DOHH2 (cell line): ENCODE data around the gene USP13.
A peak's percentile ranks its signal among the peaks of the same experiment; 100 is the strongest.

Experiments used
- H3F3A ChIP-seq: fragments of 200-600 bp; sonication (generic), shearing (Covaris generic); 2 replicates; pipeline ENCODE4 v1.6.0; 2016; ENCODE audit warnings: antibody characterized with exemption, mild to moderate bottlenecking; ENCODE audit not compliant: control insufficient read depth, insufficient read depth
- H3K27ac ChIP-seq: fragments of 200-600 bp; sonication (generic); 2 replicates; pipeline ENCODE4 v1.5.1; 2014; ENCODE audit warnings: low read depth, mild to moderate bottlenecking, low read length, moderate library complexity
- H3K27me3 ChIP-seq: fragments of 200-600 bp; sonication (generic); 2 replicates; pipeline ENCODE4 v1.6.1; 2014; ENCODE audit warnings: mild to moderate bottlenecking, low read length, mixed read lengths; ENCODE audit not compliant: control insufficient read depth
- H3K36me3 ChIP-seq: fragments of 200-600 bp; sonication (generic); 2 replicates; pipeline ENCODE4 v1.6.1; 2014; ENCODE audit warnings: mild to moderate bottlenecking, low read length, moderate library complexity, mixed read lengths; ENCODE audit not compliant: control insufficient read depth
- H3K4me1 ChIP-seq: fragments of 200-600 bp; sonication (generic); 2 replicates; pipeline ENCODE4 v1.6.1; 2014; ENCODE audit warnings: mild to moderate bottlenecking, low read length, mixed read lengths; ENCODE audit not compliant: control insufficient read depth
- H3K4me2 ChIP-seq: fragments of 200-600 bp; sonication (generic); 2 replicates; pipeline ENCODE4 v1.6.0; 2014; ENCODE audit warnings: mild to moderate bottlenecking, low read length, moderate library complexity
- H3K4me3 ChIP-seq: fragments of 200-600 bp; sonication (generic); 2 replicates; pipeline ENCODE4 v1.5.1; 2014; ENCODE audit warnings: mild to moderate bottlenecking, low read length, mixed read lengths
- H3K79me2 ChIP-seq: fragments of 200-600 bp; sonication (generic); 2 replicates; pipeline ENCODE4 v1.6.1; 2014; ENCODE audit warnings: mild to moderate bottlenecking, low read length, mixed read lengths; ENCODE audit not compliant: control insufficient read depth
- H3K9me2 ChIP-seq: fragments of 200-600 bp; sonication (generic); replicated peaks from 2 replicates; pipeline ENCODE4 v1.6.1; 2014; ENCODE audit warnings: mild to moderate bottlenecking, low read length, mixed read lengths; ENCODE audit not compliant: control insufficient read depth
- H3K9me3 ChIP-seq: fragments of 200-600 bp; sonication (generic); 2 replicates; pipeline ENCODE4 v1.6.1; 2014; ENCODE audit warnings: antibody characterized with exemption, low read length, mixed read lengths; ENCODE audit not compliant: control insufficient read depth, insufficient read depth
- H4K20me1 ChIP-seq: fragments of 200-600 bp; sonication (generic); 2 replicates; pipeline ENCODE4 v1.6.0; 2014; ENCODE audit warnings: low read depth, mild to moderate bottlenecking, antibody characterized with exemption, low read length, moderate library complexity; ENCODE audit not compliant: control insufficient read depth, insufficient read depth
- CTCF ChIP-seq: fragments of 200-600 bp; sonication (generic); IDR thresholded peaks from one replicate; pipeline ENCODE4 v1.5.1; 2014; ENCODE audit warnings: antibody characterized with exemption, mild to moderate bottlenecking, low read depth, low read length; ENCODE audit not compliant: poor library complexity, severe bottlenecking
- EZH2phosphoT487 ChIP-seq: fragments of 200-600 bp; sonication (generic); IDR thresholded peaks from 2 replicates; pipeline ENCODE4 v1.6.1; 2017; ENCODE audit warnings: borderline replicate concordance, mild to moderate bottlenecking, antibody characterized with exemption, low read length, moderate library complexity, mixed read lengths

The USP13 gene

GRCh38 chr3:179768080-179768479 is 115.2 kb downstream of the USP13 start:
- Histone ChIP-seq H3K9me3 (peaks cover 3% of the 10 kb centered on the region; the same call in 1 of the 2 replicates), H3K4me3 (no peak overlapping the region), H3F3A (no peaks in the 10 kb centered on the region), H4K20me1 (no peaks in the 10 kb centered on the region), H3K36me3 (peaks cover 76% of the 10 kb centered on the region), H3K4me1 (no peaks in the 10 kb centered on the region), H3K79me2 (no peaks in the 10 kb centered on the region), H3K27me3 (no peaks in the 10 kb centered on the region), H3K9me2 (no peaks in the 10 kb centered on the region), H3K4me2 (no peak overlapping the region), H3K27ac (no peak overlapping the region)
- TF ChIP-seq EZH2phosphoT487 (no peak), CTCF (peak; percentile 32)

GRCh38 chr3:179769411-179770247 is 116.8 kb downstream of the USP13 start:
- Histone ChIP-seq H3K4me2 (no peak overlapping the region), H4K20me1 (no peaks in the 10 kb centered on the region), H3F3A (no peaks in the 10 kb centered on the region), H3K27ac (no peak overlapping the region), H3K9me2 (no peaks in the 10 kb centered on the region), H3K9me3 (peaks cover 3% of the 10 kb centered on the region; the same call in 1 of the 2 replicates), H3K36me3 (peaks cover 78% of the 10 kb centered on the region), H3K27me3 (no peaks in the 10 kb centered on the region), H3K79me2 (no peaks in the 10 kb centered on the region), H3K4me3 (no peak overlapping the region), H3K4me1 (no peaks in the 10 kb centered on the region)
- no peak for TF ChIP-seq EZH2phosphoT487
- TF ChIP-seq CTCF: no peak

- no peaks in the 10 kb centered on the region for H3K27me3 ChIP-seq
- TF ChIP-seq CTCF: no peak
- TF ChIP-seq EZH2phosphoT487: no peak
- no peak overlapping the region for H3K4me3 ChIP-seq
- H3K4me2 ChIP-seq: no peak overlapping the region
- H3K79me2 ChIP-seq: no peaks in the 10 kb centered on the region
- H3K27ac ChIP-seq: no peak overlapping the region
- H4K20me1 ChIP-seq: no peaks in the 10 kb centered on the region
- H3K9me2 ChIP-seq: no peaks in the 10 kb centered on the region
- H3K4me1 ChIP-seq: no peaks in the 10 kb centered on the region
- no peaks in the 10 kb centered on the region for H3F3A ChIP-seq
- peaks cover 3% of the 10 kb centered on the region; the same call in 1 of the 2 replicates for H3K9me3 ChIP-seq
- H3K36me3 ChIP-seq: peaks cover 62% of the 10 kb centered on the region
These were observed 119.0 kb downstream of the USP13 start for GRCh38 chr3:179771797-179772196.
